Measurements from ENCODE around the gene DMAP1.

DNA sequence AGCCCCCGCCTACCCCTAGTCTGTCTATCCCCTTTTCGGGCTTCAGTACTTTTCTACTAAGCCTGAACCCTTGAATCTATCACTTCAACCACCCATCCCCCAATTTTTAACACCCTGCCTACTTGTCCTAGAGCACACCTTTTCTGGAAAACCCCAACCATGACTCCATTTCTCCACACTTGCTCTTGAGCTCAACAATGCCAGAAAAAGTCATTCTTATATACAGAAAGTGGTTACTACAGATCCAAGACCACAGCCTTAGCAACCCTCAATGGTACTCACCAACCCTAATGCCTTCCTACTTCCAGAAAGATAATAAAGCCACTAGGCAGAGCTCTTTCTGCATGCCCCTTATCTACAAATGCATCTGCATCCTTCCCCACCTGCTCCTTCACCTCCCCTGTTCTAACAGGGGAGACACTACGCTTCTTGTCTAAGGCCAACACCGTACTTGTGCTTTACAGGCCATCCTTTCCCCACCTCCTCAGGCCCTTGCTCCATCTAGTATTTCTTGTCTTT, 41.2 kb downstream of the DMAP1 start:
- TF ChIP-seq, protein P1, sequence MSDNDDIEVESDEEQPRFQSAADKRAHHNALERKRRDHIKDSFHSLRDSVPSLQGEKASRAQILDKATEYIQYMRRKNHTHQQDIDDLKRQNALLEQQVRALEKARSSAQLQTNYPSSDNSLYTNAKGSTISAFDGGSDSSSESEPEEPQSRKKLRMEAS (IDR thresholded peaks at IDR 0.05), result no peak
- no peak for TF ChIP-seq RAD21 (IDR thresholded peaks at IDR 0.05; ENCODE audit: low read depth)
- no peak for TF ChIP-seq TCF12 (IDR thresholded peaks at IDR 0.05; ENCODE audit: low read depth)
- TF ChIP-seq CEBPB (IDR thresholded peaks at IDR 0.05), result no peak
- TF ChIP-seq, protein P2, sequence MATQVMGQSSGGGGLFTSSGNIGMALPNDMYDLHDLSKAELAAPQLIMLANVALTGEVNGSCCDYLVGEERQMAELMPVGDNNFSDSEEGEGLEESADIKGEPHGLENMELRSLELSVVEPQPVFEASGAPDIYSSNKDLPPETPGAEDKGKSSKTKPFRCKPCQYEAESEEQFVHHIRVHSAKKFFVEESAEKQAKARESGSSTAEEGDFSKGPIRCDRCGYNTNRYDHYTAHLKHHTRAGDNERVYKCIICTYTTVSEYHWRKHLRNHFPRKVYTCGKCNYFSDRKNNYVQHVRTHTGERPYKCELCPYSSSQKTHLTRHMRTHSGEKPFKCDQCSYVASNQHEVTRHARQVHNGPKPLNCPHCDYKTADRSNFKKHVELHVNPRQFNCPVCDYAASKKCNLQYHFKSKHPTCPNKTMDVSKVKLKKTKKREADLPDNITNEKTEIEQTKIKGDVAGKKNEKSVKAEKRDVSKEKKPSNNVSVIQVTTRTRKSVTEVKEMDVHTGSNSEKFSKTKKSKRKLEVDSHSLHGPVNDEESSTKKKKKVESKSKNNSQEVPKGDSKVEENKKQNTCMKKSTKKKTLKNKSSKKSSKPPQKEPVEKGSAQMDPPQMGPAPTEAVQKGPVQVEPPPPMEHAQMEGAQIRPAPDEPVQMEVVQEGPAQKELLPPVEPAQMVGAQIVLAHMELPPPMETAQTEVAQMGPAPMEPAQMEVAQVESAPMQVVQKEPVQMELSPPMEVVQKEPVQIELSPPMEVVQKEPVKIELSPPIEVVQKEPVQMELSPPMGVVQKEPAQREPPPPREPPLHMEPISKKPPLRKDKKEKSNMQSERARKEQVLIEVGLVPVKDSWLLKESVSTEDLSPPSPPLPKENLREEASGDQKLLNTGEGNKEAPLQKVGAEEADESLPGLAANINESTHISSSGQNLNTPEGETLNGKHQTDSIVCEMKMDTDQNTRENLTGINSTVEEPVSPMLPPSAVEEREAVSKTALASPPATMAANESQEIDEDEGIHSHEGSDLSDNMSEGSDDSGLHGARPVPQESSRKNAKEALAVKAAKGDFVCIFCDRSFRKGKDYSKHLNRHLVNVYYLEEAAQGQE (IDR thresholded peaks at IDR 0.05; ENCODE audit: low read depth), result no peak
- no peak for TF ChIP-seq EP300 (IDR thresholded peaks at IDR 0.05; ENCODE audit: borderline replicate concordance)
